NCI-H1436 treated with DMSO at 0.1 percent for 48 hours (cell line): Measurements from ENCODE around the gene CYB5R3.

Experiments
- DNase-seq: peaks from one replicate; lab custom pipeline; 2025; lab: John Stamatoyannopoulos, UW

CYB5R3 gene

GRCh38 chr22:42649246-42650099, at the start of gene CYB5R3:
Gene CYB5R3 (minus strand): TSS chr22:42649392. CDS start chr22:42649315, 77 bp downstream.
- no peak for DNase-seq

DNA sequence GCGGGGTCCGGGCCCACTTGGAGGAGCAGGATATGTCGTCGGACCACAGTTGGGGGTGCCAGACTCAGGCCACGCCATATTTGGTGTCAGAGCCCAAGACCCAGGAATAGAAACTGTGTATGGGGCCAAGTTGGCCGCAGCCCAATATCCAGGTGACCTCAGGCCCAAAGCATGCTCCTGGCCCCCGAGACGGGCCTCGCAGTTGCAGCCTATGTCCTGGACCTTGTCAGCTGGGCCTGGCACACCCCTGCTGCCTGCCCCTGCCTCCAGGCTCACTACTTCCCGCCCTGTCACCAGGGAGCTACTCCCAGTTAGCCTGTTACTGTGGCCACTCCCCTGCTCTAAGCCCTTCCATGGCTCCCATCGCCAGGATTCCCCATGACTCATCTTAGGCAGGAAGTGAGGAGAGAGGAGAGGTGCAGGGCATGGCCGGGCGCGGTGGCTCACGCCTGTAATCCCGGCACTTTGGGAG, 48.4 kb upstream of the CYB5R3 start:
- no peak for DNase-seq

- no peak for DNase-seq
Measured at GRCh38 chr22:42696331-42696967, 47.3 kb upstream of the CYB5R3 start.

GRCh38 chr22:42695294-42695693, 46.1 kb upstream of the CYB5R3 start:
- DNase-seq, result no peak

DNA sequence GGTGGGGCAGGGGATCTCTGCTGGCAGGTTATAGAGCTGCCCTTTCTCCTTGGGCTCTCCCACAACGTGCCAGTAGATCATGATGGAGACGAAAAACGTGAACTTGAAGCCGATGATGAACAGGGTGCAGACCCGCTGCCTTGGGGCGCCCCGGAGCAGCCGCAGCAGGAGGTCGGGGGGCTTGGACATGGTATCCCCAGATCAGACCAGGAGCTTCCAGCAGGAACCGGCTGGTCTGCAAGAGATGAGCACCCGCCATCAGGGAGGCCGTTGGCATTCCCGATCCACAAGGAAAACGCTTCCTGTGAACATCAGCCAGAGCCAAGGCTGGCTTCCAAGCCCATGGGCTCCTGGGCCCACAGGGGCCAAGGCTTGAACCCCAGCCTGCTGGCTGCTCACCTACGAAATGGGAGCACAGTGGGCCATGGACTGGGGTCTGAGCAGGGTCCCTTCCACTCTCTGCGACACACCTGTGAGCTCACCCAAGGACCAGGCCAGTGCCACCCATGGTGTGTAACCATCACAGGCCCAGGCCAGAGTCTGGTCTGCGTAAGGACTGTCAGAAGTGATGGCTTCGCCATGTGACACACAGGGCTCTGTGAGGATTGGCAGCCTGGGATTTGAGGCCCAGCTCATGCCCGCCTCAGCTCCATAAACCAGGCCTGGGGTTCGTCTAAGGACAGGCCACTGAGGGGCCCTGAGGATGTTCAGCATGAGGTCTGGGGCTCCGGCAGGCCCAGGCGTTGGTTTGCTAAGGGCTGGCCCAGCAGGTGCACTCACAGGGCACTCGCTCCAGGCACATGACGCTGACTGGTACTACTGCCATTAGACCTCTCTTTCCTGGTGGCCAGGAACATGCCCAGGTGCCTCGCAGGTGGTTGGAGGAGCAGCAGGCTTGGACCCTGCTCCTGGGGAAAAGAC, 44.8 kb upstream of the CYB5R3 start:
- no peak for DNase-seq

GRCh38 chr22:42693055-42693762, 44.0 kb upstream of the CYB5R3 start:
- no peak for DNase-seq

DNA sequence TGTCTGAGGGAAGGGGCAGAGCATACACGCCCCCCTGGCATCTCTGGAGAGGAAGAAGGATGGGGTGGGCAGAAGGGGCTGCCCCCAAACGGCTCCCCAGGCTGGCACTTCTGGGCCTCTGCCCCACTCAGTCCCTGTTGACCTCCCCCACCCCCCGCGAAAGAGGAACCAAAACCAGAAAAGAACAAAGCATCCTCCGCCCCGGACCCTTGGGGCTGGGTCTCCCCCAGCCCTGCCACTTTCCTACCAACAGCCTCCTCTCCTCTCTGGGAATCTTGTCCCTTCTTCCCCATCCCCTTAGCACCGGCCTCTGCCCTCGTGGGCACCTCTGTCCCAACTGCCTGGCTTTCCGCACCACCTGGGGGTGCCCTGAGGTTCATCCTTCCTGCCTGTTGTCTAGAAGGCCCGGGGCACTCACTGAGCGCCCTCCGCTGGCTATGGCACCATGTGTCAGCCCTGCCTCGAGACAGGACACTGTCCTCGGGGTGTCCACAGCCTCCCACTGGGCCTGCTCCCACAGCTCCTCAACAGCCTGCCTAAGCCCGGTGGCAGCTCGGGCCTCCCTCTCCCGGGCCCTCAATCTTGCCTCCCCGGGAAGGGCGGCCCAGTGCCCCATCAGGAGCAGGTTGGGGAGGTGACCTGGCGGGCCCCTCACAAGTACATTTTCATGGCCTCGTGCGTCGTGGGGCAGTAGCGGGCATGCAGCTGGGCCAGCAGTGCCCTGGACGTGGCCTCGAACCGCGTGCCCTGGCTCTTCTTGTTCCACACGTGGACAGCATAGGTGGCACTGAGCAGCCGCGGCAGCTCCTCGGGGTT, 43.3 kb upstream of the CYB5R3 start:
- no peak for DNase-seq

GRCh38 chr22:42691440-42691839, 42.2 kb upstream of the CYB5R3 start:
- no peak for DNase-seq

DNA sequence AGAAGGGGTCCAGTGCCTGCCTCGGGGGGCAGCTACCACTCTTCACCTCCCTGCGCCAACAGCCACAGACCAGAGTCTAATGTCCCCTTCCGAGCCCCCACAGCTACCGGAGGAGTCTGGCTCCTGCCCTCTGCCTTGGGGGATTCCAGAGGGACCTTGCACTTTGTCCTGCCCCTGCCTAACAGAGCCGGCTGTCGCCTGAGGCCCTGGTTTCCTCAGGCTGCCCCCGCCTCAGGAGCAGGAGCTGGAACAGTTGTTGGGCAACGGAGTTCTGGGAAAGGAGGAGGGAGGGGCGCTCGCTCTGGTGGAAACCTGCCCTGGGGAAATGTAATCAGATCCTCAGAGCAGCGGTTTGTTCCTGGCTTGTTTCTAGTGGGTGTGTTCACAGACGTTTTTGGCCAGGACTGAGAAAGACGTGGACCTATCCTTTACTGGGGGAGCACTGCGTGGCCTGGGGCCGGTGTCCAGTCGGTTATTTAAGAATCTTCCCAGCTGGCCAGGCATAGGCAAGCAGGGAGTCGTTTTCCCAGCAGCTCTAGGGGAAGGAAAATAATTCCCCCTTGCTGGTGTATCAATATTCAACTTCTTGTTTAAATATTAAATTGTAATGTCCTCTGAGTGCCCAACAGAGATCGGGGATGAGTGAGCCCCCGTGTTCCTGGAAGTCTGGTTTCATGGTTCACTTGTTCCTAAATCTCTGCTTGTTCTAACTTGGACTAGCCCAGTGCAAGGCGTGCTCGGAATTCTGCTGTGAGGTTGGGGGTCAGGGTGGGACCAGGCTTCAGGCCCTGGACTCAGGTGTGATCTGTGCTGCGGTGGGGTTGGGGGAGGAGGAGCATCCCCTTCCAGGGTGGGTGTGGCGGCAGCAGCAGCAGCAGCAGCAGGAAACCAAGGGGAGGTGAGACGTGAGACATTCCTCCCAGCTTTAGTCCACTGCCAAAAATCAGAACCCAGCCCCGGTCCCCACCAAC, 39.3 kb upstream of the CYB5R3 start:
- DNase-seq, result peak; percentile 14

DNA sequence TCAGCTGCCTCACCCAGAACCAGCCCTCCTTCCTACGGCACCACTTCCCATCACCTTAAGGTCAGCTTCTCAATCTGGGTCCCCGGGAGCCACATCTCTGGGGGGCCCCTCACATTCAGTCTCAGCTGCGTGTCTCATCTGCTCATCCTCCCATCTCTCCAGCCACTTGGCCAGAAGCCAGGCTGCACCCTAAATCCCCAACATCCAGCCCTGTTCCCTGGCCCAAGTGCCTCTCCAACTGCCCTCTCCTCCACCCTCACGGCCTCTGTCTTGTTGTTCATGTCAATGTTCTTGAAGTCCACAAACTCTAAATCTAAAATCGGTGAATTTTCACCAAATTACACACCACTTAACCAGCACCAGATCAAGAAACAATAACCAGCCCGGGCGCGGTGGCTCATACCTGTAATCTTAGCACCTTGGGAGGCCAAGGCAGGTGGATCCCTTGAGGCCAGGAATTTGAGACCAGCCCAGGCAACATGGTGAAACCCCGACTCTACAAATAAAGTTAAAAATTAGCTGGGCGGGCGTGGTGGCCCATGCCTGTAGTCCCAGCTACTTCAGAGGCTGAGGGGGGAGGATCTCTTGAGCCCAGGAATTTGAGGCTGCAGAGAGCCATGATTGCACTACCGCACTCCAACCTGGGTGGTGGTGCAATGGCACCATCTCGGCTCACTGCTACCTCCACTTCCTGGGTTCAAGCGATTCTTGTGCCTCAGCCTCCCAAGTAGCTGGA, 37.7 kb upstream of the CYB5R3 start:
- DNase-seq, result no peak

DNA sequence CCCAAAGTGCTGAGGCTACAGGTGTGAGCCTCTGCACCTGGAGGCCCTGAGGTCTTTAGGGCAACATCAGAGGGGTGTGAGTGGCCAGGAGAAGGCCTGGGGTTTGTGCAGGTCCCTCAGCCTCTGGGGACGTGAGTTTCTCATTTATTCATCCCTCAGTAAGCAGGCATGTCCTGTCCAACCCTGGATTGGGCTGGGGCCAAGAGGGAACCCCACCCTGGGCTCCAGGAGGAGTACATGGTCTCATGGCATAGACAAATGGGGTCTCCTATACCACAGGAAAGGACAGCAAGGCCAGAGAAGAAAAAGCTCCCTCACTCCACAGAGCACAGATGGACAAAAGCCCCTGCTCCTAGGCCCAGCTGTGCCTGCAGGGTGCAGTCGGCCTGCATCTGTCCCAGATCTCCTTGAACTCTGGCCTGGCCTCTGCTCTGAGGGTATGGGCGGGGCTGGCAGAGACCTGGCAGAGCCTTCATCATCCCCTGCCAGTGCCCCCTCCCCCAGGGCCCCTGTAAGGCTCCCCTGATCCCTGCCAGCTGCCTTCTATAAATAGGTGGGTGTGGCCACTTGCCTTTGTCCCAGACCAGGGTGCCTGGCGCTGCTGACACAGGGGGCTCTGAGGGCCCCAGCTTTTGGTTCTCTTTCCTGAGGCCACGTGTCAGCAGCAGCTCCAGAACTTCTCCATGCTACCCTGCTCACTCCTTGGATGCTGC, 36.9 kb upstream of the CYB5R3 start:
- no peak for DNase-seq

DNA sequence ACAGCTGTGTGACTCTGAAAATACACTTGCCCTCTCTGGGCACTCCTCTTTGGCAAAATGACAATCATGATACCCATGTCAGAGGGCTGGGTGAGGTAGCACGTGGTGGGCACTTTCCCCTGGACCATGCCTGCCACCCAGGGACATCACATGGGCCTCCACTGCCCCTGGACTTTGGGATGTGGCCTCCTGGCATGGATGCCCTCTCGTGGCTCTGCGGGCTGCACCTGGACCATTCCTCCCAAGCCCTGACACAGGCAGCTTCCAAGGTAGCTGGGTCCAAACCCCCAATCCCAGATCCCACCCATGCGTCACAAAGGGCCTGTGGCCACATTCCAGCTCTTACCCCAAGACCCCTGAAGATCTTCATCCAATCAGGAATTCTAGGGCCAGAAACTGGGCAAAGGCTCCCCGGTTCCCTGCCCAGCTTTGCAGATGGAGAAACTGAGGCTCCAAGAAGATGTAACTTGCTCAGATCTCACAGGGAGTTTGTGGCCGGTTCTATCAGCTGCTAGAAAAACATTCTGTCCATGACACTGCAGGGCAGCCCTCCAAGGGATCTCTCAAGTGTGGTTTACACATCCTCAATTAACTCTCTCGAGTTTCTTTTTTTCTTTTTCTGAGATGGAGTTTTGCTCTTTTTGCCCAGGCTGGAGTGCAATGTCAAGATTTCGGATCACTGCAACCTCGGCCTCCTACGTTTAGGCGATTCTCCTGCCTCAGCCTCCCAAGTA, 35.4 kb upstream of the CYB5R3 start:
- no peak for DNase-seq

DNA sequence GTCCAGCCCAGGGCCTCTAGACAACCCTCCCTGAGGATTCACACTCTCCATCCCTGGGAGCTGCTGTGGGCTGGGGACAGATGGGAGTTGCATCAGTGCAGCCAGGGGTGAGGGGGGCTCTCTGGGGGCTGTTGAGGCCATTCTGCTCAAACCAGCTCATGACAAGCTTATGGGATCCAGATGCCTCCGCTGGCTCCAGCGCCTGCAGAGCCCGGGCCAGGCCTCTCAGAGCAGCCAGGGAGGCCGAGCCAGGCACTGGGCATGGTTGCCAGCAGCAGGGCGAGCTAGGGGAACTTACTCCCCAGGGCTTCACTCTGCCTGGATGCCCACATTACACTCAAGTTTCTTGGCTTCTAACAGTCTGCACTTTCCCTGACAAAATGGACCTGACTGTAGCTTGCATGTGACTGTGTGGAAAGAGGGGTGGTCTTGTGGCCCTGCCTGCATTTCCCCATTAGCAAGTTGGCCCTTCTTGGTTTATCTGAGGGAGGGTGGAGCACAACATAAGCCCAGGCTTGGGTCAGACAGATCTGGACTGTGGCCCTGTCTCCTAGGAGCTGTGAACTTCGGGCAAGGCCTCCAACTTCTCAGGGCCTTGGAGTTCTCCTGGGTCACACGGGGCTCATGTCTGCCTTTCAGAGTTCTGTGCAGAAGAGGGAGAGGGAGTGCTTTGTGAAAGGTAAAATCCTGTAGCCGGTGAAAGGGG, 34.5 kb upstream of the CYB5R3 start:
- no peak for DNase-seq

- no peak for DNase-seq
Measured at GRCh38 chr22:42682113-42682851, 33.1 kb upstream of the CYB5R3 start.

DNA sequence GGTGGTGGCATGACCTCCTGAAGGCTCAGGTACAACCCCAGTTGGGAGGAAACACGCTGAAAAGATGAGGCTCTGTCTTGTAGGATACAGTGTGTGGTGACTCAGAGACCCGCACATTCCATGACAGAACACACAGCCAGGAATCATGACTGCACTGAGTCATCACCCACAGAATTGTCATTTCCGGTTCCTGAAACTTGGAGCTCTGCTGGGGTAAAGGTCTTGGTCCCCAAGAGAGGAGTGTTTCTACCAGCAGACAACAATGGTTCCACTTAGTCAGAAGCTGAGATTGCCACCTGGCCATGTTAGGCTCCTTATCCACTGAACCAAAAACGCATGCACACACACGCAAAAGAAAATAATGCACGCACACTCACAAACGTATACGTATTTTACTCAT, 31.5 kb upstream of the CYB5R3 start:
- DNase-seq, result no peak

GRCh38 chr22:42679691-42680090, 30.5 kb upstream of the CYB5R3 start:
- DNase-seq, result no peak
